Cardiac fibroblast (primary cell): ENCODE measurements around the gene B3GNT4.
"Not testable (repeated sequence)": the region's sequence is repeated elsewhere in the genome, so short reads cannot be mapped to it uniquely, and the experiment has no call there.

ENCODE experiments used
- DNase-seq, 2 donors: peaks; one replicate each; pipeline versions ENCODE4 v3.0.0 to v3.0.0-alpha.2; 2010; ENCODE audit warnings: low read depth in 2 of 2
- H3K4me3 ChIP-seq, 2 donors: replicated peaks in 1 of 2; 1 replicate in 1 of 2; 2 replicates in 1 of 2; pipeline ENCODE4 v1.5.1; 2011; ENCODE audit warnings: low read depth in 2 of 2, low read length in 2 of 2, mild to moderate bottlenecking in 2 of 2, moderate library complexity in 1 of 2
- CTCF ChIP-seq: IDR thresholded peaks from one replicate; pipeline ENCODE4 v1.5.1; 2011; ENCODE audit warnings: low read depth, mild to moderate bottlenecking, low read length, inconsistent platforms

The B3GNT4 gene

DNA sequence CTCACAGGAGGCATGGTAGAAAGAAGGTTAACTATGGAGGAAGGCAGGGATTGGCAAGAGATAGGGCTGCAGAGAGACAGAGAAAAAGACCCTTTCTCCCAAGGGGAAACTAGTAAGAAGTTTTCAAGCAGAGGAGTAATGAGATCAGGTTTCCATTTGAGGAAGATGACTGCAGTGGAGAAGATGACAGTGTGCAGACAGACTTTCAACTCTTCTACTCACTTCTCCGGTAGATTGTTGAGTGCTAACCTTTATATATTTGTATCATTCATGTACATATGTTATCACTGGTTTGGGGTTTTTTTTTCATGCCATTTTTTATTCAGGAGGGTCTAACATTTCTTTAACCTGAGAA is 5.9 kb upstream of the B3GNT4 start:
- peak in 1 of 2 donors; percentile 19 for DNase-seq
- H3K4me3 ChIP-seq = no peak overlapping the region
- TF ChIP-seq CTCF = no peak

GRCh38 chr12:122199484-122200355 is 3.8 kb upstream of the B3GNT4 start:
- no peak overlapping the region for H3K4me3 ChIP-seq
- no peak for DNase-seq
- TF ChIP-seq CTCF = no peak

GRCh38 chr12:122200541-122201175 is 2.9 kb upstream of the B3GNT4 start:
- TF ChIP-seq CTCF = no peak
- no peak for DNase-seq
- H3K4me3 ChIP-seq = no peak overlapping the region

GRCh38 chr12:122201381-122201780 is 2.1 kb upstream of the B3GNT4 start:
- TF ChIP-seq CTCF = no peak
- DNase-seq = no peak
- H3K4me3 ChIP-seq = no peak overlapping the region

GRCh38 chr12:122202017-122202416 is 1.5 kb upstream of the B3GNT4 start:
- no peak for TF ChIP-seq CTCF
- no peak for DNase-seq

GRCh38 chr12:122202811-122203210 is 698 bp upstream of the B3GNT4 start:
- H3K4me3 ChIP-seq = peak overlapping the region; percentile 55 to 60
- DNase-seq = not testable (repeated sequence)

More at GRCh38 chr12:122202017-122202416, 1.5 kb upstream of the B3GNT4 start:
- no peak overlapping the region for H3K4me3 ChIP-seq
